ENCODE results near the gene SARS2. TPM values are rescaled to one million over a fixed set of nuclear protein-coding genes. Genes with fewer than 3 reads are reported as not detected.

SARS2 gene
- total RNA-seq, 1 donor from 2014 or later: 61.3 TPM

DNA sequence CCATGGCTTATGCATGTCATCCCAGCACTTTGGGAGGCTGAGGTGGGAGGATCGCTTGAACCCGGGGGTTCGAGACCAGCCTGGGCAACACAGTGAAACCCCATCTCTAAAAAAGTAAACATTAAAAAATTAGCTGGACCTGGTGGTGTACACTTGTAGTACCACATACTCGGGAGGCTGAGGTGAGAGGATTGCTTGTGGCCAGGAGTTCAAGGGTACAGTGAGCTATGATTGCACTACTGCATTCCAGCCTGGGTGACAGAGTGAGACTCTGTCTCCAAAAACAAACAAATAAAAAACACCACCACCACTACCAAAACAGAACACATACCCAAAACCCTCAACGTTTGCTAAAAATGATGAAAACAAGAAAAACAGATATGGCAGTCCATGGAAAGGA, 29.1 kb upstream of the SARS2 start:
- TF ChIP-seq, protein P1, sequence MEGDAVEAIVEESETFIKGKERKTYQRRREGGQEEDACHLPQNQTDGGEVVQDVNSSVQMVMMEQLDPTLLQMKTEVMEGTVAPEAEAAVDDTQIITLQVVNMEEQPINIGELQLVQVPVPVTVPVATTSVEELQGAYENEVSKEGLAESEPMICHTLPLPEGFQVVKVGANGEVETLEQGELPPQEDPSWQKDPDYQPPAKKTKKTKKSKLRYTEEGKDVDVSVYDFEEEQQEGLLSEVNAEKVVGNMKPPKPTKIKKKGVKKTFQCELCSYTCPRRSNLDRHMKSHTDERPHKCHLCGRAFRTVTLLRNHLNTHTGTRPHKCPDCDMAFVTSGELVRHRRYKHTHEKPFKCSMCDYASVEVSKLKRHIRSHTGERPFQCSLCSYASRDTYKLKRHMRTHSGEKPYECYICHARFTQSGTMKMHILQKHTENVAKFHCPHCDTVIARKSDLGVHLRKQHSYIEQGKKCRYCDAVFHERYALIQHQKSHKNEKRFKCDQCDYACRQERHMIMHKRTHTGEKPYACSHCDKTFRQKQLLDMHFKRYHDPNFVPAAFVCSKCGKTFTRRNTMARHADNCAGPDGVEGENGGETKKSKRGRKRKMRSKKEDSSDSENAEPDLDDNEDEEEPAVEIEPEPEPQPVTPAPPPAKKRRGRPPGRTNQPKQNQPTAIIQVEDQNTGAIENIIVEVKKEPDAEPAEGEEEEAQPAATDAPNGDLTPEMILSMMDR (IDR thresholded peaks at IDR 0.05; ENCODE audit: unreplicated experiment): no peak

DNA sequence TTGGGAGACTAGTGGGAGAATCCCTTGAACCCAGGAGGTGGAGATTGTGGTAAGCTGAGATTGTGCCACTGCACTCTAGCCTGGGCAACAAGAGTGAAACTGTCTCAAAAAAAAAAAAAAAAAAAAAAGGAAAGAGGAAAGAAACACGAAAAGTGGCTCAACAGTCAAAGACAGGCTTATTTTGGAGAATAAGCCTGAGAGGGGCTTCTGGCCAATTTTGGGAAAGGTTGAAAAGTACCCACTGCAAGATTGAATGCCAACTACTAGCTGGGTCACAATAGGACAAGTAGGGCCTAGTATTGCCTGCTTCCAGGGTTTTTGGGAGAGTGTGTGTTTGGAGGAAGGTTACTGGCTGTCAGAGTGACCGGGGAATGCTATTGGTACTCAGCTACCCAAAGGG, 27.7 kb upstream of the SARS2 start:
- TF ChIP-seq, protein P1 (IDR thresholded peaks at IDR 0.05; ENCODE audit: unreplicated experiment): no peak
- H3K27ac Mint-ChIP-seq: no peak overlapping the region
- H3K27me3 Mint-ChIP-seq (ENCODE audit: low read depth): no peaks in the 10 kb centered on the region
- peaks cover 6% of the 10 kb centered on the region for H3K4me1 Mint-ChIP-seq
- DNase-seq (ENCODE audit: low spot score in 2 of 2, unreplicated experiment in 2 of 2): no peak
- H3K36me3 Mint-ChIP-seq: peaks cover 10% of the 10 kb centered on the region
- H3K9me3 Mint-ChIP-seq: no peaks in the 10 kb centered on the region
- no peak overlapping the region for H3K4me3 Mint-ChIP-seq

More for the DNA sequence above, 29.1 kb upstream of the SARS2 start:
- H3K27me3 Mint-ChIP-seq (ENCODE audit: low read depth): no peaks in the 10 kb centered on the region
- no peak overlapping the region for H3K27ac Mint-ChIP-seq
- peaks cover 6% of the 10 kb centered on the region for H3K4me1 Mint-ChIP-seq
- H3K36me3 Mint-ChIP-seq: peaks cover 9% of the 10 kb centered on the region
- no peaks in the 10 kb centered on the region for H3K9me3 Mint-ChIP-seq
- no peak for DNase-seq (ENCODE audit: low spot score in 2 of 2, unreplicated experiment in 2 of 2)
- no peak overlapping the region for H3K4me3 Mint-ChIP-seq

DNA sequence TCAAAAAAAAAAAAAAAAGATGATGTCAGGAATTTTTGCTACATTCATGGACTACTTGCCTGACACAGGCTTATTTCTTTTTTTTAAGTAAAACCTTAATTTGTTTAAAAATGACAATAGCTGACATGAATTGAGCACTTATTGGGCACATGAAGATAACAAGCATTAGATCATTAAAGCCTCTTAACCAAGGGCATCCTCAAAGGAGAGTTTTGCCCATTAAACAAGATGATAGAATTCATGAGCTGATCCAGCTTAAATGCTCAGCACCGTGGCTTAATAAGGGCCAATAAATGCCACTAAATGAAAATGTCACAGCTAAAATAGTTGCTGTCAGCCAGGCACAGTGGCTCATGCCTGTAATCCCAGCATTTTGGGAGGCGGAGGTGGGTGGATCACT, 25.7 kb upstream of the SARS2 start:
- TF ChIP-seq, protein P1 (IDR thresholded peaks at IDR 0.05; ENCODE audit: unreplicated experiment): no peak
- no peaks in the 10 kb centered on the region for H3K9me3 Mint-ChIP-seq

DNA sequence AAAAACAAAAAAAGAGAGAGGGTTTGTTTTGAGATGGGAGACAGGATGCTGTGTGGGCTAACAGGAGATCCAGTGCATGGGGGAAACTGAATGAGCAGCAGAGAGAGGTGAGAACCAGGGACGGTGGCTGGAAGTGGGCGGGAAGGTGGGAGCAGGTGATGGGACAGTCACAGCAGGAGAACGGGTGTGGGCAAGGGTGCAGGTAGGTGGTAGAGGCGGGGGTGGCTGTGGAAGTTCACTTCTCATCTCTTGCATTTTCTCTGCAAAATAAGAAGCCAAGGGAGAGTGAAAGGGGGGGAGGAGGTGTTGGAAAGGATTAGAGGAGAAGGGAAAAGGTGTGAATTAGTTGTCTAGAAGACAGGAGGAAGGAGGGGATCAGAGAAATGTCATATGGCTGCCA, 23.1 kb upstream of the SARS2 start:
- TF ChIP-seq, protein P1 (IDR thresholded peaks at IDR 0.05; ENCODE audit: unreplicated experiment): no peak
- peaks cover 23% of the 10 kb centered on the region for H3K36me3 Mint-ChIP-seq
- H3K27me3 Mint-ChIP-seq (ENCODE audit: low read depth): no peaks in the 10 kb centered on the region
- no peak overlapping the region for H3K4me3 Mint-ChIP-seq
- no peak overlapping the region for H3K27ac Mint-ChIP-seq
- no peak for DNase-seq (ENCODE audit: low spot score in 2 of 2, unreplicated experiment in 2 of 2)
- H3K4me1 Mint-ChIP-seq: peaks cover 13% of the 10 kb centered on the region
- no peaks in the 10 kb centered on the region for H3K9me3 Mint-ChIP-seq

More for the DNA sequence above, 25.7 kb upstream of the SARS2 start:
- Mint-ChIP-seq H3K4me1 (peaks cover 5% of the 10 kb centered on the region), H3K27me3 (ENCODE audit: low read depth) (no peaks in the 10 kb centered on the region), H3K4me3 (no peak overlapping the region), H3K36me3 (peaks cover 17% of the 10 kb centered on the region), H3K27ac (no peak overlapping the region)
- no peak for DNase-seq (ENCODE audit: low spot score in 2 of 2, unreplicated experiment in 2 of 2)

DNA sequence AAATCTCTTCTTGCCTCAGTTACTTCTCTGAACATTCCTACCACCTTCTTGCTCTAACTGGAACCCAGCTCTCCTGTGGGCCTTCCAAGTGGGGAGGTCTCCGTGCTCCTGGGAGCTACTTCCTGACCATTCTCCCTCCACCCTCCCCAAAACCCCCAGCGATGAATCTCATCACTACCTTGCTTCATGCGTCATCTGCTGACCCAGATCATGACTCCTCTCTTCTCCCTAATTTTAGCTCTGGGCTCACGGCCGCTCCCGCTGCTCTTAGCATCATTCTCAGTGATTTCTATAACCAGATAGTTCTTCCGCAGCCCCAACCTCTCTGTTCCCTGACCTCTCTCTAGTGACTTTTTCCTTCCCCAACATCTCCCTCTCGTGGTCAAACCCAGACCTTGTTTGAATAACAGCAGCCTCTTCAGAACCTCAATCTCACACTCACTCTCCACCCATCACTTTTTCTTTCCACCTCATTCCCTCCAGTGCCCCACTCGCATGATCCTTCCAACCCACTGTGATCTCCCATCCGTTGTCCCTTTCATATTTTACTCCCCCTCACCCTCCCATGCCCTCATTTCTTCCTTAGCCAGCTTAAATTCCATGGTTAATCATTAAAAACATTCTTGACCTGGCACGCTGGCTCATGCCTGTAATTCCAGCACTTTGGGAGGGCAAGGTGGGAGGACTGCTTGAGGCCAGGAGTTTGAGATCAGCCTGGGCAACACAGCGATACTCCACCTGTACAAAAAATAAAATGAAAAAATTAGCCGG, 22.0 kb upstream of the SARS2 start:
- no peaks in the 10 kb centered on the region for H3K9me3 Mint-ChIP-seq
- TF ChIP-seq, protein P1 (IDR thresholded peaks at IDR 0.05; ENCODE audit: unreplicated experiment): no peak
- H3K4me3 Mint-ChIP-seq: no peak overlapping the region
- no peak for DNase-seq (ENCODE audit: low spot score in 2 of 2, unreplicated experiment in 2 of 2)
- peaks cover 13% of the 10 kb centered on the region for H3K4me1 Mint-ChIP-seq
- peaks cover 27% of the 10 kb centered on the region for H3K36me3 Mint-ChIP-seq
- H3K27ac Mint-ChIP-seq: peak overlapping the region; percentile 3
- H3K27me3 Mint-ChIP-seq (ENCODE audit: low read depth): no peaks in the 10 kb centered on the region

Data from mesothelial cell of epicardium (in vitro differentiated cells).